HepG2 (cell line): Measurements from ENCODE around the gene TCAP. TPM values are rescaled to one million over a fixed set of nuclear protein-coding genes. Genes with fewer than 3 reads are reported as not detected.
A peak's percentile ranks its signal among the peaks of the same experiment; 100 is the strongest.

Experiments
- ATAC-seq: fragments of 200-7000 bp; cut with Tn5 transposase; 3 replicates; pipeline ENCODE4 v1.9.1; 2020; ENCODE audit warnings: mild to moderate bottlenecking, moderate library complexity
- BruUV-seq: library from RNA; stranded (reverse); fragments of 400-500 nt; replicated peaks from 2 replicates; lab custom pipeline; 2021; lab: Mats Ljungman, UMichigan
- CTCF ChIA-PET: fragments of 300-600 bp; formaldehyde crosslinking; extraction: SDS; loops from one replicate; lab custom pipeline; 2021; ENCODE audit warnings: low total read pairs, inconsistent platforms, low intra/inter-chr PET ratio; lab: Yijun Ruan, JAX
- POLR2A ChIA-PET: fragments of 350-600 bp; sonication (Branson Sonifier 250); formaldehyde crosslinking; loops from one replicate; lab custom pipeline; 2020; ENCODE audit warnings: antibody characterized with exemption, inconsistent platforms; lab: Yijun Ruan, JAX
- DNase-seq: peaks from one replicate; pipeline ENCODE4 v3.0.0-alpha.2; 2015; ENCODE audit warnings: low spot score
- FAIRE-seq: peaks from 3 replicates; lab custom pipeline; 2011; peaks lifted over from hg19 to GRCh38; lab: Jason Lieb, UNC
- H2AFZ ChIP-seq: one replicate; pipeline ENCODE4 v1.6.1; 2011; ENCODE audit warnings: low read length, inconsistent platforms
- H3K27ac ChIP-seq: fragments of 300-600 bp; 3 replicates; pipeline ENCODE4 v1.8.0; 2011; ENCODE audit warnings: mixed run types, mild to moderate bottlenecking, mixed read lengths, low read length, inconsistent platforms; ENCODE audit not compliant: insufficient read depth; ENCODE audit errors: extremely low read length
- H3K27me3 ChIP-seq, 2 experiments: fragments of 200-600 bp in 1 of 2; 2 replicates in 1 of 2; 3 replicates in 1 of 2; pipeline versions ENCODE4 v1.6.0 to v1.8.0; 2011; ENCODE audit warnings: low read length in 2 of 2, mild to moderate bottlenecking in 2 of 2, moderate library complexity in 2 of 2, inconsistent platforms in 1 of 2; ENCODE audit not compliant: insufficient read depth in 2 of 2, control insufficient read depth in 1 of 2
- H3K36me3 ChIP-seq, 2 experiments: fragments of 200-600 bp in 1 of 2; replicated peaks in 1 of 2; 2 replicates in 1 of 2; 3 replicates in 1 of 2; pipeline versions ENCODE4 v1.5.1 to v1.8.0; 2011; ENCODE audit warnings: low read length in 2 of 2, inconsistent platforms in 1 of 2; ENCODE audit not compliant: insufficient read depth in 2 of 2, control insufficient read depth in 1 of 2
- H3K4me1 ChIP-seq: 2 replicates; pipeline ENCODE4 v1.5.1; 2012; ENCODE audit warnings: low read length, inconsistent platforms; ENCODE audit not compliant: insufficient read depth
- H3K4me2 ChIP-seq: 2 replicates; pipeline ENCODE4 v1.6.0; 2011; ENCODE audit warnings: low read depth, low read length, inconsistent platforms
- H3K4me3 ChIP-seq, 3 experiments: fragments of 200-600 bp in 1 of 3; sonication (generic), shearing (Covaris generic) in 1 of 3; replicated peaks in 1 of 3; 2 replicates each; pipeline ENCODE4 v1.5.1; 2011 to 2016; ENCODE audit warnings: low read length in 3 of 3, inconsistent platforms in 2 of 3, low read depth in 2 of 3, mild to moderate bottlenecking in 2 of 3, control low read depth in 1 of 3, mixed read lengths in 1 of 3; ENCODE audit not compliant: insufficient read depth in 1 of 3
- H3K79me2 ChIP-seq: one replicate; pipeline ENCODE4 v1.6.1; 2011; ENCODE audit warnings: low read length, inconsistent platforms; ENCODE audit not compliant: insufficient read depth
- H3K9ac ChIP-seq: 2 replicates; pipeline ENCODE4 v1.6.0; 2011; ENCODE audit warnings: mild to moderate bottlenecking, low read depth, low read length, inconsistent platforms; ENCODE audit not compliant: insufficient read depth
- H3K9me3 ChIP-seq: 2 replicates; pipeline ENCODE4 v1.5.1; 2012; ENCODE audit warnings: mild to moderate bottlenecking, low read length
- H4K20me1 ChIP-seq: 2 replicates; pipeline ENCODE4 v1.6.0; 2011; ENCODE audit warnings: inconsistent platforms, mild to moderate bottlenecking, low read length, moderate library complexity; ENCODE audit not compliant: insufficient read depth
- ETV5 ChIP-seq: IDR thresholded peaks from 2 replicates; pipeline ENCODE4 v1.6.1; 2018; ENCODE audit warnings: missing biosample characterization, missing genetic modification reagents, inconsistent platforms, borderline replicate concordance
- HIVEP1 ChIP-seq: sonication (generic); formaldehyde crosslinking; IDR thresholded peaks from 2 replicates; pipeline ENCODE4 v1.4.0; 2020; ENCODE audit warnings: mild to moderate bottlenecking, missing genetic modification reagents
- KDM4B ChIP-seq: sonication (generic); formaldehyde crosslinking; IDR thresholded peaks from 2 replicates; pipeline ENCODE4 v1.4.0; 2020; ENCODE audit warnings: missing genetic modification reagents
- MEF2D ChIP-seq: sonication (generic); formaldehyde crosslinking; IDR thresholded peaks from 2 replicates; pipeline ENCODE4 v1.5.1; 2020; ENCODE audit warnings: mild to moderate bottlenecking, missing genetic modification reagents
- NRL ChIP-seq: sonication (generic); formaldehyde crosslinking; IDR thresholded peaks from 2 replicates; pipeline ENCODE4 v1.5.0; 2020; ENCODE audit warnings: missing genetic modification reagents, mild to moderate bottlenecking, moderate library complexity, borderline replicate concordance
- ZBTB8A ChIP-seq: sonication (generic); formaldehyde crosslinking; IDR thresholded peaks from 2 replicates; pipeline ENCODE4 v1.4.0; 2020; ENCODE audit warnings: mild to moderate bottlenecking, low read depth, missing genetic modification reagents, borderline replicate concordance
- ZFP62 ChIP-seq: sonication (generic); formaldehyde crosslinking; IDR thresholded peaks from 2 replicates; pipeline ENCODE4 v1.4.0; 2020; ENCODE audit warnings: missing genetic modification reagents
- ZNF572 ChIP-seq: sonication (generic); formaldehyde crosslinking; IDR thresholded peaks from 2 replicates; pipeline ENCODE4 v1.5.1; 2020; ENCODE audit warnings: mild to moderate bottlenecking, missing genetic modification reagents
- WGBS: methylation state at CpG from one replicate; pipeline ENCODE4 v1.1.6; 2017; ENCODE audit warnings: low lambda C conversion rate; 5-methylcytosine and 5-hydroxymethylcytosine counted together
- in situ Hi-C: cut with HindIII; loops from 2 replicates; pipeline ENCODE4 v1.10.0; 2017; ENCODE audit warnings: low pct_unique_long_range_greater_than_20kb; ENCODE audit not compliant: extremely low pct_ligation_motif_present
- intact Hi-C: fragments of 100-400 bp; cut with micrococcal nuclease; formaldehyde crosslinking; loops from one replicate; pipeline ENCODE4 v1.10.0; 2022; ENCODE audit not compliant: unreplicated experiment
- polyA plus RNA-seq, 8 experiments: library from polyadenylated mRNA; depleted of rRNA in 3 of 8; stranded (reverse) in 7 of 8; unstranded in 1 of 8; fragments of >200 nt; fragmentation: Illumina TruSeq in 4 of 8; extraction: Trizol in 4 of 8; gene quantifications; 2 replicates each; pipeline versions ENCODE4 v1.2.1 to v1.2.3, GENCODE V29; 2011 to 2016; ENCODE audit warnings: low read depth in 4 of 8, missing spikeins in 1 of 8, mixed read lengths in 1 of 8; ENCODE audit not compliant: insufficient read depth in 1 of 8
- total RNA-seq, 5 experiments: library from RNA; depleted of rRNA; stranded (reverse); fragments of >200 nt; fragmentation: Illumina TruSeq; extraction: Trizol; gene quantifications; 2 replicates each; pipeline ENCODE4 v1.2.3, GENCODE V29; 2016; ENCODE audit warnings: low read depth in 1 of 5
- TF ChIP-seq, protein P1 (sequence below): sonication (generic); formaldehyde crosslinking; IDR thresholded peaks from 2 replicates; pipeline ENCODE4 v1.5.0; 2020; ENCODE audit warnings: mild to moderate bottlenecking, missing genetic modification reagents, borderline replicate concordance
- TF ChIP-seq, protein P2 (sequence below): sonication (generic); formaldehyde crosslinking; IDR thresholded peaks from 2 replicates; pipeline ENCODE4 v1.5.0; 2020; ENCODE audit warnings: missing genetic modification reagents
- TF ChIP-seq, protein P3 (sequence below): sonication (generic); formaldehyde crosslinking; conservative IDR thresholded peaks from 2 replicates; pipeline ENCODE4 v1.4.0; 2020; ENCODE audit warnings: mild to moderate bottlenecking, missing genetic modification reagents, moderate library complexity

TCAP gene
- total and polyA plus RNA-seq, 2 of the 13 experiments (the other 11 are each of a cell fraction or from before 2014, with no cell fraction given) = 0.24 to 0.65 TPM

GRCh38 chr17:39701784-39702422, 36.8 kb downstream of the TCAP start:
- intact Hi-C loops (no loop called here), in situ Hi-C loops (no loop called here)
- Histone ChIP-seq H3K27me3 (no peaks in the 10 kb centered on the region), H3K79me2 (peaks cover 63% of the 10 kb centered on the region), H3K27ac (peak overlapping the region; percentile 78), H3K4me3 (peak overlapping the region; percentile 90 to 94 (median 90)), H4K20me1 (peaks cover 14% of the 10 kb centered on the region; the same call in 1 of the 2 replicates), H3K4me2 (peak overlapping the region; percentile 92), H3K9me3 (no peaks in the 10 kb centered on the region), H3K36me3 (peaks cover 6 to 9% of the 10 kb centered on the region in 2 experiments; a peak in 4 of 5 replicates), H3K4me1 (peaks cover 69% of the 10 kb centered on the region), H3K9ac (peak overlapping the region; percentile 88), H2AFZ (no peak overlapping the region)
- POLR2A ChIA-PET = interaction anchor here (0.9 to 6.6 kb wide), 12 partner anchors 8 to 397 kb away, joined by 3 to 118 read pairs (median 12); partner anchors contain the start of genes GRB7, MIEN1 and PGAP3
- BruUV-seq = no TSS peak
- CTCF ChIA-PET = interaction anchor here (1.3 to 1.6 kb wide), 2 partner anchors 53 to 80 kb away, joined by 4 read pairs; no protein-coding TSS in a partner anchor
- peak; percentile 21 for FAIRE-seq
- ATAC-seq = no peak
- DNase-seq = no peak
- 43% methylated on average over 4 of the region's 4 CpGs for WGBS
- peak; percentile 50; the same call in 1 of the 2 replicates for TF ChIP-seq HIVEP1 (CRISPR knock-in tag)
- no peak for TF ChIP-seq ZBTB8A (CRISPR knock-in tag)
- peak; percentile 24; the same call in 1 of the 2 replicates for TF ChIP-seq NRL
- 0 out of 2 replicates have a peak, but pooled peaks have one; percentile 49 for TF ChIP-seq ZNF572 (CRISPR knock-in tag)
- TF ChIP-seq MEF2D (CRISPR knock-in tag) = no peak
- no peak for TF ChIP-seq ETV5 (CRISPR knock-in tag)
- TF ChIP-seq KDM4B (CRISPR knock-in tag) = 0 out of 2 replicates have a peak, but pooled peaks have one; percentile 6
- TF ChIP-seq, protein P1, sequence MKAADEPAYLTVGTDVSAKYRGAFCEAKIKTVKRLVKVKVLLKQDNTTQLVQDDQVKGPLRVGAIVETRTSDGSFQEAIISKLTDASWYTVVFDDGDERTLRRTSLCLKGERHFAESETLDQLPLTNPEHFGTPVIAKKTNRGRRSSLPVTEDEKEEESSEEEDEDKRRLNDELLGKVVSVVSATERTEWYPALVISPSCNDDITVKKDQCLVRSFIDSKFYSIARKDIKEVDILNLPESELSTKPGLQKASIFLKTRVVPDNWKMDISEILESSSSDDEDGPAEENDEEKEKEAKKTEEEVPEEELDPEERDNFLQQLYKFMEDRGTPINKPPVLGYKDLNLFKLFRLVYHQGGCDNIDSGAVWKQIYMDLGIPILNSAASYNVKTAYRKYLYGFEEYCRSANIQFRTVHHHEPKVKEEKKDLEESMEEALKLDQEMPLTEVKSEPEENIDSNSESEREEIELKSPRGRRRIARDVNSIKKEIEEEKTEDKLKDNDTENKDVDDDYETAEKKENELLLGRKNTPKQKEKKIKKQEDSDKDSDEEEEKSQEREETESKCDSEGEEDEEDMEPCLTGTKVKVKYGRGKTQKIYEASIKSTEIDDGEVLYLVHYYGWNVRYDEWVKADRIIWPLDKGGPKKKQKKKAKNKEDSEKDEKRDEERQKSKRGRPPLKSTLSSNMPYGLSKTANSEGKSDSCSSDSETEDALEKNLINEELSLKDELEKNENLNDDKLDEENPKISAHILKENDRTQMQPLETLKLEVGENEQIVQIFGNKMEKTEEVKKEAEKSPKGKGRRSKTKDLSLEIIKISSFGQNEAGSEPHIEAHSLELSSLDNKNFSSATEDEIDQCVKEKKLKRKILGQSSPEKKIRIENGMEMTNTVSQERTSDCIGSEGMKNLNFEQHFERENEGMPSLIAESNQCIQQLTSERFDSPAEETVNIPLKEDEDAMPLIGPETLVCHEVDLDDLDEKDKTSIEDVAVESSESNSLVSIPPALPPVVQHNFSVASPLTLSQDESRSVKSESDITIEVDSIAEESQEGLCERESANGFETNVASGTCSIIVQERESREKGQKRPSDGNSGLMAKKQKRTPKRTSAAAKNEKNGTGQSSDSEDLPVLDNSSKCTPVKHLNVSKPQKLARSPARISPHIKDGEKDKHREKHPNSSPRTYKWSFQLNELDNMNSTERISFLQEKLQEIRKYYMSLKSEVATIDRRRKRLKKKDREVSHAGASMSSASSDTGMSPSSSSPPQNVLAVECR (CRISPR knock-in tag) = peak; percentile 36
- TF ChIP-seq, protein P2, sequence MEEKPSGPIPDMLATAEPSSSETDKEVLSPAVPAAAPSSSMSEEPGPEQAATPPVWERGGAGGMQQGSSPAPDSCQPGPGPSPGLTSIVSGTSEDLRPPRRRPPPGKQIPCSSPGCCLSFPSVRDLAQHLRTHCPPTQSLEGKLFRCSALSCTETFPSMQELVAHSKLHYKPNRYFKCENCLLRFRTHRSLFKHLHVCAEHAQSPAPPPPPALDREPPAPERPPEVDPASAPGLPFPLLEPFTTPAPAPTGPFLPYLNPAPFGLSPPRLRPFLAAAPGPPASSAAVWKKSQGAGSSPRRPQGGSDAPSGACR (CRISPR knock-in tag) = no peak
- TF ChIP-seq, protein P3, sequence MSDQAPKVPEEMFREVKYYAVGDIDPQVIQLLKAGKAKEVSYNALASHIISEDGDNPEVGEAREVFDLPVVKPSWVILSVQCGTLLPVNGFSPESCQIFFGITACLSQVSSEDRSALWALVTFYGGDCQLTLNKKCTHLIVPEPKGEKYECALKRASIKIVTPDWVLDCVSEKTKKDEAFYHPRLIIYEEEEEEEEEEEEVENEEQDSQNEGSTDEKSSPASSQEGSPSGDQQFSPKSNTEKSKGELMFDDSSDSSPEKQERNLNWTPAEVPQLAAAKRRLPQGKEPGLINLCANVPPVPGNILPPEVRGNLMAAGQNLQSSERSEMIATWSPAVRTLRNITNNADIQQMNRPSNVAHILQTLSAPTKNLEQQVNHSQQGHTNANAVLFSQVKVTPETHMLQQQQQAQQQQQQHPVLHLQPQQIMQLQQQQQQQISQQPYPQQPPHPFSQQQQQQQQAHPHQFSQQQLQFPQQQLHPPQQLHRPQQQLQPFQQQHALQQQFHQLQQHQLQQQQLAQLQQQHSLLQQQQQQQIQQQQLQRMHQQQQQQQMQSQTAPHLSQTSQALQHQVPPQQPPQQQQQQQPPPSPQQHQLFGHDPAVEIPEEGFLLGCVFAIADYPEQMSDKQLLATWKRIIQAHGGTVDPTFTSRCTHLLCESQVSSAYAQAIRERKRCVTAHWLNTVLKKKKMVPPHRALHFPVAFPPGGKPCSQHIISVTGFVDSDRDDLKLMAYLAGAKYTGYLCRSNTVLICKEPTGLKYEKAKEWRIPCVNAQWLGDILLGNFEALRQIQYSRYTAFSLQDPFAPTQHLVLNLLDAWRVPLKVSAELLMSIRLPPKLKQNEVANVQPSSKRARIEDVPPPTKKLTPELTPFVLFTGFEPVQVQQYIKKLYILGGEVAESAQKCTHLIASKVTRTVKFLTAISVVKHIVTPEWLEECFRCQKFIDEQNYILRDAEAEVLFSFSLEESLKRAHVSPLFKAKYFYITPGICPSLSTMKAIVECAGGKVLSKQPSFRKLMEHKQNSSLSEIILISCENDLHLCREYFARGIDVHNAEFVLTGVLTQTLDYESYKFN (CRISPR knock-in tag) = 0 out of 2 replicates have a peak, but pooled peaks have one; percentile 7
- no peak for TF ChIP-seq ZFP62 (CRISPR knock-in tag)
